NCI-H2029 treated with DMSO at 0.1 percent for 48 hours (cell line): ENCODE measurements around the gene ABLIM3.

Experiments used
- DNase-seq: peaks from one replicate; lab custom pipeline; 2025; lab: John Stamatoyannopoulos, UW

ABLIM3 gene

DNA sequence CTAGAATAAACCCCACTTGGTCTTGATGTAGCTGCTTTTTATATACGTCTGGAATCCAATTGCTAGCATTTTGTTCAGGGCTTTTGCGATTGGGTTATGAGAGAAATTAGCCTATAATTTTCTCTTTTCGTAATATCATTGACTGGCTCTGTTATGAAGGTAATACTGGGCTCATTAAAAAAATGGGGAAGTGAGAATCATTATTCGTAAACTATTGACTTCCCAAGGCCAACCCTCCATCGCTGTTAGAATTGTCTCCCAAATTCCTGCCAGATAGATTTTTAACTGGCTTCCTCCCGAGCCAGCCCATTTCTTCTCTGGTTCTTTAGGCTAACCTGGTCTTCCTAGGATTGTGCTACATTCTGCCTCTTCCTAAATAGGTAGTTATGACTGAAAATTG, 168.1 kb downstream of the ABLIM3 start:
- no peak for DNase-seq
